ENCODE results near the gene SMARCA1. TPM values are rescaled to one million over a fixed set of nuclear protein-coding genes. Genes with fewer than 3 reads are reported as not detected.

The SMARCA1 gene
- total RNA-seq, 6 experiments from 2014 or later = 61.4 to 71.7 (median 66.2) TPM

DNA sequence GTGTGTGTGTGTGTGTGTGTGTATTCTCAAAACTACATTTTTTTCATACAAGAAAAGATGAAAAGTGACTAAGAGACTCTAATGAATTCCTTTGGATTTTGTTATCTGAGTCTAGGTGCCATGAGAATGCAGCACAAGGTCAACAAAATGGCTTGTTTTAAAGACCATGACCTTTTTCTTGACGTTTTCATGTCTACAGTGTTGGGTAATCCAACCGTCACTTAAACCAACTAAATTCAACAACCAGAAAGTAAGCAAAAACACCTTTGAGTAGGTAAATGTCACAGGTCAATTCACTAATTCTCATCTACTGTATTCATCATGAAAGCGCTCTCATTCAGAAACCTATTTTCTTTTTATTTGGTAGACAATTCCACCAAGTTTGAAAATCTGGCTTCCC lies 3.1 kb downstream of the SMARCA1 start:
- Mint-ChIP-seq H3K9me3 (no peaks in the 10 kb centered on the region), H3K4me3 (no peak overlapping the region; the same call in 1 of the 2 replicates), H3K36me3 (ENCODE audit: low read depth) (peaks cover 3% of the 10 kb centered on the region; the same call in 1 of the 2 replicates), H3K27ac (no peak overlapping the region), H3K4me1 (ENCODE audit: low read depth) (peaks cover 16% of the 10 kb centered on the region), H3K27me3 (ENCODE audit: insufficient read depth) (no peaks in the 10 kb centered on the region)
- TF ChIP-seq, protein P1, sequence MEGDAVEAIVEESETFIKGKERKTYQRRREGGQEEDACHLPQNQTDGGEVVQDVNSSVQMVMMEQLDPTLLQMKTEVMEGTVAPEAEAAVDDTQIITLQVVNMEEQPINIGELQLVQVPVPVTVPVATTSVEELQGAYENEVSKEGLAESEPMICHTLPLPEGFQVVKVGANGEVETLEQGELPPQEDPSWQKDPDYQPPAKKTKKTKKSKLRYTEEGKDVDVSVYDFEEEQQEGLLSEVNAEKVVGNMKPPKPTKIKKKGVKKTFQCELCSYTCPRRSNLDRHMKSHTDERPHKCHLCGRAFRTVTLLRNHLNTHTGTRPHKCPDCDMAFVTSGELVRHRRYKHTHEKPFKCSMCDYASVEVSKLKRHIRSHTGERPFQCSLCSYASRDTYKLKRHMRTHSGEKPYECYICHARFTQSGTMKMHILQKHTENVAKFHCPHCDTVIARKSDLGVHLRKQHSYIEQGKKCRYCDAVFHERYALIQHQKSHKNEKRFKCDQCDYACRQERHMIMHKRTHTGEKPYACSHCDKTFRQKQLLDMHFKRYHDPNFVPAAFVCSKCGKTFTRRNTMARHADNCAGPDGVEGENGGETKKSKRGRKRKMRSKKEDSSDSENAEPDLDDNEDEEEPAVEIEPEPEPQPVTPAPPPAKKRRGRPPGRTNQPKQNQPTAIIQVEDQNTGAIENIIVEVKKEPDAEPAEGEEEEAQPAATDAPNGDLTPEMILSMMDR (IDR thresholded peaks at IDR 0.05) = no peak
- DNase-seq = no peak

- Mint-ChIP-seq H3K9me3 (no peaks in the 10 kb centered on the region), H3K4me1 (ENCODE audit: low read depth) (peaks cover 16% of the 10 kb centered on the region), H3K4me3 (no peak overlapping the region), H3K27ac (no peak overlapping the region), H3K27me3 (ENCODE audit: insufficient read depth) (no peaks in the 10 kb centered on the region), H3K36me3 (ENCODE audit: low read depth) (peaks cover 7% of the 10 kb centered on the region; the same call in 1 of the 2 replicates)
- TF ChIP-seq, protein P1 (IDR thresholded peaks at IDR 0.05) = no peak
- no peak for DNase-seq
These were observed 6.9 kb downstream of the SMARCA1 start for GRCh38 chrX:129516402-129516801.

DNA sequence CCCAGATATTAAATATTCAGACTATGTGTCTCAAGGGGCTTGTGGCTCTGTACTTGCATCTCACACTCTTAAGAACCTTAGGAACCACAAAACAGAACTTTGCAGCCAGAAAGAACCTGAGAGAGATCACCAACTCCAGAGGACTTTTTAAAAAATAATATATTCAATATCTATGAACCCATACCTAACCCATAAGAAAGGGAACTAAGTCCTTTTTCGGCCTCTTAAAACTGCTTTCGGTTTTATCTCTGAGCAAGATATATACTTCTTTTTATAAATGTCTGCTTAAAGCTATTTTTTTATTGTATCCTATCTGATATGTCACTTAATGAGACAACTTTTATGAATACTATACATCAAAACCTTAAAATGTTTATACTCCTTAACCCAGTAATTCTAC lies 10.9 kb downstream of the SMARCA1 start:
- TF ChIP-seq, protein P1 (IDR thresholded peaks at IDR 0.05) = no peak
- peaks cover 7% of the 10 kb centered on the region for H3K36me3 Mint-ChIP-seq (ENCODE audit: low read depth)

GRCh38 chrX:129511689-129512088 lies 11.6 kb downstream of the SMARCA1 start:
- TF ChIP-seq, protein P1 (IDR thresholded peaks at IDR 0.05) = no peak
- Mint-ChIP-seq H3K9me3 (no peaks in the 10 kb centered on the region), H3K4me1 (ENCODE audit: low read depth) (no peaks in the 10 kb centered on the region), H3K27me3 (ENCODE audit: insufficient read depth) (no peaks in the 10 kb centered on the region), H3K36me3 (ENCODE audit: low read depth) (peaks cover 7% of the 10 kb centered on the region), H3K27ac (no peak overlapping the region), H3K4me3 (no peak overlapping the region)
- DNase-seq = no peak

More for the DNA sequence above, 10.9 kb downstream of the SMARCA1 start:
- H3K27me3 Mint-ChIP-seq (ENCODE audit: insufficient read depth) = no peaks in the 10 kb centered on the region
- no peak for DNase-seq
- no peak overlapping the region for H3K4me3 Mint-ChIP-seq
- H3K27ac Mint-ChIP-seq = no peak overlapping the region
- no peaks in the 10 kb centered on the region for H3K9me3 Mint-ChIP-seq
- no peaks in the 10 kb centered on the region for H3K4me1 Mint-ChIP-seq (ENCODE audit: low read depth)

DNA sequence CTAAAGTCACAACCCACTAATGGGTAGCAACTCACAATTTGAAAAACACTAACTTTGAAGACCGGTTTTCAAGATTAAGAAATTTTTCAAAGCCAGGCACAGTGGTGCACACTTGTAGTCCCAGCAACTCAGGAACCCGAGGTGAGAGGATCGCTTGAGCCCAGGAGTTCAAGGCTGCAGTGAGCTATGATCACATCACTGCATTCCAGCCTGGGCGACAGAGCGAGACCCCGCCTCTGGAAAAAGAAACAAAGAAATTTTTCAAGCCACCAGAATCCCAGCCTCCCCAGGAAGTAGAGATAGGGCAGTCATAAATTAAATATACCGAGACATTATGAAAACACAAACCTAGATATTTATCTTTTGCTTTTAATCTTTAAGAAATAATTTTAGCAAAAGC lies 13.0 kb downstream of the SMARCA1 start:
- Mint-ChIP-seq H3K36me3 (ENCODE audit: low read depth) (peaks cover 4% of the 10 kb centered on the region), H3K9me3 (no peaks in the 10 kb centered on the region), H3K4me3 (no peak overlapping the region), H3K4me1 (ENCODE audit: low read depth) (no peaks in the 10 kb centered on the region), H3K27ac (no peak overlapping the region), H3K27me3 (ENCODE audit: insufficient read depth) (no peaks in the 10 kb centered on the region)
- DNase-seq = no peak
- TF ChIP-seq, protein P1 (IDR thresholded peaks at IDR 0.05) = no peak

All from HFFc6 (cell line).